Gastrocnemius medialis (tissue), 4 donors: ENCODE data around the gene MAVS. TPM values are rescaled to one million over a fixed set of nuclear protein-coding genes. Genes with fewer than 3 reads are reported as not detected.
"Not testable (repeated sequence)": the region's sequence is repeated elsewhere in the genome, so short reads cannot be mapped to it uniquely, and the experiment has no call there.

Experiments used
- ATAC-seq, 2 donors: fragments of 150-250 bp; one replicate each; pipeline ENCODE4 v1.9.1; 2016
- DNase-seq, 2 donors: peaks; one replicate each; pipeline ENCODE4 v3.0.0-alpha.2; 2019
- H3K27ac ChIP-seq, 4 donors: fragments of 200-600 bp; sonication (generic); 1 replicate in 1 of 4; 2 replicates in 3 of 4; pipeline ENCODE4 v1.5.1; 2016 to 2018; ENCODE audit warnings: mild to moderate bottlenecking in 2 of 4, moderate library complexity in 1 of 4
- H3K27me3 ChIP-seq, 3 donors: fragments of 200-600 bp; sonication (generic) in 2 of 3; 1 replicate in 1 of 3; 2 replicates in 2 of 3; pipeline versions ENCODE4 v1.5.1 to v1.6.0; 2016 to 2019; ENCODE audit warnings: mild to moderate bottlenecking in 1 of 3, moderate library complexity in 1 of 3
- H3K36me3 ChIP-seq, 2 donors: fragments of 200-600 bp; sonication (generic) in 1 of 2; one replicate each; pipeline ENCODE4 v1.5.1; 2017 to 2018
- H3K4me1 ChIP-seq, 2 donors: fragments of 200-600 bp; sonication (generic) in 1 of 2; one replicate each; pipeline ENCODE4 v1.5.1; 2016 to 2017; ENCODE audit warnings: mild to moderate bottlenecking in 2 of 2
- H3K4me3 ChIP-seq, 4 donors: fragments of 200-600 bp; sonication (generic) in 3 of 4; 1 replicate in 1 of 4; 2 replicates in 3 of 4; pipeline ENCODE4 v1.5.1; 2016 to 2019; ENCODE audit warnings: mild to moderate bottlenecking in 2 of 4
- H3K9me3 ChIP-seq, 3 donors: fragments of 200-600 bp; sonication (generic) in 2 of 3; 1 replicate in 1 of 3; 2 replicates in 2 of 3; pipeline ENCODE4 v1.5.1; 2016 to 2019
- CTCF ChIP-seq, 5 experiments: fragments of 450-650 bp in 3 of 5; fragments of 200-600 bp in 2 of 5; sonication (generic) in 2 of 5; IDR thresholded peaks in 4 of 5; conservative IDR thresholded peaks in 1 of 5; 1 replicate in 4 of 5; 2 replicates in 1 of 5; pipeline ENCODE4 v1.5.1; 2016 to 2019; ENCODE audit warnings: antibody characterized with exemption in 5 of 5, mild to moderate bottlenecking in 3 of 5, moderate library complexity in 3 of 5
- POLR2A ChIP-seq, 2 donors: fragments of 450-650 bp; IDR thresholded peaks; one replicate each; pipeline ENCODE4 v1.6.1; 2017; ENCODE audit warnings: antibody characterized with exemption in 2 of 2, mild to moderate bottlenecking in 2 of 2, moderate library complexity in 2 of 2
- in situ Hi-C, 4 donors: fragments of 200-750 bp; cut with MboI; loops; one replicate each; pipeline versions ENCODE4 v1.15.0 to v1.8.0; 2017; ENCODE audit warnings: low sequenced_read_pairs in 4 of 4
- intact Hi-C: fragments of 100-400 bp; cut with DNase I; formaldehyde crosslinking; loops from one replicate; pipeline ENCODE4 v1.15.1; 2023; ENCODE audit warnings: low total_unique reads
- total RNA-seq, 4 donors: library from RNA; depleted of rRNA; stranded (reverse); fragments of >200 nt; gene quantifications; one replicate each; pipeline versions ENCODE4 v1.1.0 to v1.2.3, GENCODE V29; 2016

MAVS gene
- total RNA-seq, 4 donors from 2014 or later: 37.9 to 64.5 (median 44.4) TPM

- Histone ChIP-seq H3K9me3 (no peaks in the 10 kb centered on the region), H3K27me3 (no peaks in the 10 kb centered on the region), H3K27ac (peak overlapping the region; percentile 87 to 95 (median 91)), H3K36me3 (no peaks in the 10 kb centered on the region), H3K4me1 (peaks cover 49 to 52% of the 10 kb centered on the region in 2 donors), H3K4me3 (peak overlapping the region; percentile 69 to 99 (median 92))
- DNase-seq: no peak
- intact Hi-C loops: no loop called here
- no peak for ATAC-seq
- TF ChIP-seq POLR2A (IDR thresholded peaks at IDR 0.05) (no peak), CTCF (IDR thresholded peaks at IDR 0.05 in 4 of 5, conservative IDR thresholded peaks at IDR 0.05 in 1 of 5) (no peak)
- in situ Hi-C loops: loop anchor here in 1 of 4 donors (25.0 kb wide), 1 partner anchor 196 kb away; no protein-coding TSS in a partner anchor
Measured at GRCh38 chr20:3890999-3891929, 44.6 kb downstream of the MAVS start.

- H3K4me1 ChIP-seq: peaks cover 52 to 56% of the 10 kb centered on the region in 2 donors
- H3K36me3 ChIP-seq: no peaks in the 10 kb centered on the region
- no peaks in the 10 kb centered on the region for H3K9me3 ChIP-seq
- H3K4me3 ChIP-seq: no peak overlapping the region
- ATAC-seq (no peak), DNase-seq (no peak)
- no peaks in the 10 kb centered on the region for H3K27me3 ChIP-seq
- H3K27ac ChIP-seq: peak overlapping the region in 1 of 4 donors; percentile 62
- in situ Hi-C loops: loop anchor here in 1 of 4 donors (25.0 kb wide), 1 partner anchor 193 kb away; no protein-coding TSS in a partner anchor
- TF ChIP-seq CTCF (IDR thresholded peaks at IDR 0.05 in 4 of 5, conservative IDR thresholded peaks at IDR 0.05 in 1 of 5): no peak
- TF ChIP-seq POLR2A (IDR thresholded peaks at IDR 0.05): no peak
- intact Hi-C loops: no loop called here
Measured at GRCh38 chr20:3894796-3895195, 48.2 kb downstream of the MAVS start.

GRCh38 chr20:3896302-3896701, 49.7 kb downstream of the MAVS start:
- Histone ChIP-seq H3K4me3 (no peak overlapping the region), H3K4me1 (peaks cover 40 to 47% of the 10 kb centered on the region in 2 donors), H3K9me3 (no peaks in the 10 kb centered on the region), H3K27ac (no peak overlapping the region), H3K36me3 (no peaks in the 10 kb centered on the region), H3K27me3 (no peaks in the 10 kb centered on the region)
- ATAC-seq (no peak), DNase-seq (no peak)
- no peak for TF ChIP-seq CTCF (IDR thresholded peaks at IDR 0.05 in 4 of 5, conservative IDR thresholded peaks at IDR 0.05 in 1 of 5)
- TF ChIP-seq POLR2A (IDR thresholded peaks at IDR 0.05): no peak
- in situ Hi-C loops: loop anchor here in 1 of 4 donors (25.0 kb wide), 1 partner anchor 191 kb away; no protein-coding TSS in a partner anchor
- intact Hi-C loops: no loop called here

GRCh38 chr20:3896853-3897583, 50.4 kb downstream of the MAVS start:
- no peaks in the 10 kb centered on the region for H3K27me3 ChIP-seq
- H3K4me3 ChIP-seq: no peak overlapping the region
- ATAC-seq (no peak), DNase-seq (no peak)
- no peak for TF ChIP-seq POLR2A (IDR thresholded peaks at IDR 0.05)
- TF ChIP-seq CTCF (IDR thresholded peaks at IDR 0.05 in 4 of 5, conservative IDR thresholded peaks at IDR 0.05 in 1 of 5): no peak
- peaks cover 40 to 44% of the 10 kb centered on the region in 2 donors for H3K4me1 ChIP-seq
- in situ Hi-C loops (loop anchor here in 1 of 4 donors (25.0 kb wide), 1 partner anchor 190 kb away; no protein-coding TSS in a partner anchor), intact Hi-C loops (no loop called here)
- no peaks in the 10 kb centered on the region for H3K9me3 ChIP-seq
- H3K36me3 ChIP-seq: no peaks in the 10 kb centered on the region
- H3K27ac ChIP-seq: no peak overlapping the region

GRCh38 chr20:3898181-3898580, 51.5 kb downstream of the MAVS start:
- H3K4me1 ChIP-seq: peaks cover 36% of the 10 kb centered on the region in 2 donors
- DNase-seq, H3K9me3 ChIP-seq, H3K4me3 ChIP-seq, H3K27ac ChIP-seq, ATAC-seq, intact Hi-C loops, H3K27me3 ChIP-seq, H3K36me3 ChIP-seq: not testable (repeated sequence)
- in situ Hi-C loops: loop anchor here in 1 of 4 donors (25.0 kb wide), 1 partner anchor 189 kb away; no protein-coding TSS in a partner anchor
